ENCODE data around the gene EIF4H.

EIF4H gene

GRCh38 chr7:74217455-74218342 is 43.5 kb downstream of the EIF4H start:
- TF ChIP-seq TAF1 (IDR thresholded peaks at IDR 0.05; ENCODE audit: borderline replicate concordance, insufficient read depth, low read length), result no peak
- no peak for TF ChIP-seq FOXP2 (optimal IDR thresholded peaks at IDR 0.05; ENCODE audit: borderline replicate concordance, extremely low read depth, extremely low read length, insufficient read depth)
- no peak for TF ChIP-seq REST (IDR thresholded peaks at IDR 0.05; ENCODE audit: insufficient read depth in 1 of 2, low read depth in 2 of 2, low read length in 2 of 2)
- no peak for TF ChIP-seq SIN3A (IDR thresholded peaks at IDR 0.05; ENCODE audit: borderline replicate concordance, insufficient read depth, low read length)

GRCh38 chr7:74218343-74218698 is 44.2 kb downstream of the EIF4H start:
- TF ChIP-seq FOXP2 (optimal IDR thresholded peaks at IDR 0.05; ENCODE audit: borderline replicate concordance, extremely low read depth, extremely low read length, insufficient read depth), result no peak
- TF ChIP-seq REST (IDR thresholded peaks at IDR 0.05; ENCODE audit: insufficient read depth in 1 of 2, low read depth in 2 of 2, low read length in 2 of 2), result no peak
- TF ChIP-seq POLR2AphosphoS5 (IDR thresholded peaks at IDR 0.05; ENCODE audit: low read depth, low read length), result no peak
- TF ChIP-seq TAF1 (IDR thresholded peaks at IDR 0.05; ENCODE audit: borderline replicate concordance, insufficient read depth, low read length), result no peak

GRCh38 chr7:74219416-74219815 is 45.3 kb downstream of the EIF4H start:
- no peak for TF ChIP-seq SIN3A (IDR thresholded peaks at IDR 0.05; ENCODE audit: borderline replicate concordance, insufficient read depth, low read length)
- no peak for TF ChIP-seq REST (IDR thresholded peaks at IDR 0.05; ENCODE audit: insufficient read depth in 1 of 2, low read depth in 2 of 2, low read length in 2 of 2)
- no peak for TF ChIP-seq TAF1 (IDR thresholded peaks at IDR 0.05; ENCODE audit: borderline replicate concordance, insufficient read depth, low read length)
- TF ChIP-seq FOXP2 (optimal IDR thresholded peaks at IDR 0.05; ENCODE audit: borderline replicate concordance, extremely low read depth, extremely low read length, insufficient read depth), result no peak
- no peak for TF ChIP-seq POLR2AphosphoS5 (IDR thresholded peaks at IDR 0.05; ENCODE audit: low read depth, low read length)

- TF ChIP-seq SIN3A (IDR thresholded peaks at IDR 0.05; ENCODE audit: borderline replicate concordance, insufficient read depth, low read length) (no peak), FOXP2 (optimal IDR thresholded peaks at IDR 0.05; ENCODE audit: borderline replicate concordance, extremely low read depth, extremely low read length, insufficient read depth) (no peak), TAF1 (IDR thresholded peaks at IDR 0.05; ENCODE audit: borderline replicate concordance, insufficient read depth, low read length) (no peak), REST (IDR thresholded peaks at IDR 0.05; ENCODE audit: insufficient read depth in 1 of 2, low read depth in 2 of 2, low read length in 2 of 2) (no peak)
Measured at GRCh38 chr7:74220229-74220628, 46.1 kb downstream of the EIF4H start.

Measured in PFSK-1 (cell line).